Stimulated activated CD4-positive, alpha-beta T cell treated with anti-CD3 and anti-CD28 coated beads, TNF-alpha, amount 100 ng/mL, for 48 hours (primary cell): ENCODE data around the gene LRRC70.
"Not testable (repeated sequence)": the region's sequence is repeated elsewhere in the genome, so short reads cannot be mapped to it uniquely, and the experiment has no call there.

ENCODE experiments used
- DNase-seq, 3 donors: peaks; one replicate each; pipeline ENCODE4 v3.0.0-alpha.2; 2020; ENCODE audit warnings: low read depth in 3 of 3

LRRC70 gene, protein sequence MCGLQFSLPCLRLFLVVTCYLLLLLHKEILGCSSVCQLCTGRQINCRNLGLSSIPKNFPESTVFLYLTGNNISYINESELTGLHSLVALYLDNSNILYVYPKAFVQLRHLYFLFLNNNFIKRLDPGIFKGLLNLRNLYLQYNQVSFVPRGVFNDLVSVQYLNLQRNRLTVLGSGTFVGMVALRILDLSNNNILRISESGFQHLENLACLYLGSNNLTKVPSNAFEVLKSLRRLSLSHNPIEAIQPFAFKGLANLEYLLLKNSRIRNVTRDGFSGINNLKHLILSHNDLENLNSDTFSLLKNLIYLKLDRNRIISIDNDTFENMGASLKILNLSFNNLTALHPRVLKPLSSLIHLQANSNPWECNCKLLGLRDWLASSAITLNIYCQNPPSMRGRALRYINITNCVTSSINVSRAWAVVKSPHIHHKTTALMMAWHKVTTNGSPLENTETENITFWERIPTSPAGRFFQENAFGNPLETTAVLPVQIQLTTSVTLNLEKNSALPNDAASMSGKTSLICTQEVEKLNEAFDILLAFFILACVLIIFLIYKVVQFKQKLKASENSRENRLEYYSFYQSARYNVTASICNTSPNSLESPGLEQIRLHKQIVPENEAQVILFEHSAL

DNA sequence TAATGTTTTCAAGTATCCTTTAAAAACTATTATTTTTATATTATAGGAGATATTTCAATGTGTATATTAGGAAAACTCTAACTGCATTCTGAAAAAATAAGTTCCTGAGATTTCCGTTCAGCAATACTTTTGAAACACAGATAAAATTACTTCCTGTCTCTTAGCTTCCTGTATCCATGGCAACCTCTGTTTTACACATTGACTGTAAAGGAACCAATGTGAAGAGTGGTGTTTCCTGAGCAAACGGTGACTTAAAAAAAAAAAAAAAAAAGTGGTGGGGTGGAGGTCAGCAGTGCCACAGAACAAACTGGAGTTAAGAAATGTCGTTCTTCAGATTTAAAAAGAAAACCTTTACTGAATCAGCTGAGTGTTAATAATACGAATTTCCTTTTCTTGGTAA lies at the start of gene LRRC70:
TSS of gene LRRC70 (plus strand) at position 280 of the 400 bp plus-strand sequence. CDS start 620 bp downstream, outside the sequence.
- no peak for DNase-seq

DNA sequence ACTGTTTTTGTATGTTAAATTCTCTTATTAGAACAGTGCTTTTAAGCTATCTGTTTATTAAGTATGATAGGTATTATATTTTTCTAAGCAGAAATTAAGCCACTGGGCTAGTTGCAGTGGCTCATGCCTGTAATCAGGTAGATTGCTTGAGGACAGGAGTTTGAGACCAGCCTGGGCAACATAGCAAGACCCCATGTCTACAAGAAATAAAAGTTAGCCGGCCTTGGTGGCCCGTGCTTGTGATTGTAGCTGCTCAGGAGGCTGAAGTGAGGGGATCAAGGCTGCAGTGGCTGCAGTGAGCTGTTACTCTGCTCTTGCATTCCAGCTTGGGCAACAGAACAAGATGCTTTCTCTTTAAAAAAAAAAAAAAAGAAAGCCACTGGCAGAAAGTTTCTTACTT lies 45.0 kb upstream of the LRRC70 start:
- DNase-seq = no peak

- DNase-seq = no peak
Measured at GRCh38 chr5:62534461-62535236, 44.0 kb upstream of the LRRC70 start.

- DNase-seq = no peak
Measured at GRCh38 chr5:62536232-62536631, 42.4 kb upstream of the LRRC70 start.

DNA sequence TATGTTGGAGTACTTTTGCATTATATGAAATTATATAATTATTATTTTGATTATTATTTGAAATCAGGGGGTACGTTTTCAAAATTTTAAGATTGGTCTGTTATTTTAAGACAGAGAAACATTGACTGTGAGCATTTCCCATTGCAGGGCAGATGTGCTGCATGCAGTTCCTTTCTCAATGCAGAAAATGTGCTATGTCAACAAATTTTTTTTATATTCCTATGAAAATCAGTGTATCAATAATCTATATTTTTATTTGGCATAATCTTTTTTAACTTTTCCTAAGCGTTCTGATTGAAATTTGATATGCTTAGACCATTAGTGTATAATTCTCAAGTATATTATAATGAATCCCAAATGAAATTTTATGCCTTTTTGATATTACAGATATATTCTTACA lies 41.8 kb upstream of the LRRC70 start:
- DNase-seq = no peak

DNA sequence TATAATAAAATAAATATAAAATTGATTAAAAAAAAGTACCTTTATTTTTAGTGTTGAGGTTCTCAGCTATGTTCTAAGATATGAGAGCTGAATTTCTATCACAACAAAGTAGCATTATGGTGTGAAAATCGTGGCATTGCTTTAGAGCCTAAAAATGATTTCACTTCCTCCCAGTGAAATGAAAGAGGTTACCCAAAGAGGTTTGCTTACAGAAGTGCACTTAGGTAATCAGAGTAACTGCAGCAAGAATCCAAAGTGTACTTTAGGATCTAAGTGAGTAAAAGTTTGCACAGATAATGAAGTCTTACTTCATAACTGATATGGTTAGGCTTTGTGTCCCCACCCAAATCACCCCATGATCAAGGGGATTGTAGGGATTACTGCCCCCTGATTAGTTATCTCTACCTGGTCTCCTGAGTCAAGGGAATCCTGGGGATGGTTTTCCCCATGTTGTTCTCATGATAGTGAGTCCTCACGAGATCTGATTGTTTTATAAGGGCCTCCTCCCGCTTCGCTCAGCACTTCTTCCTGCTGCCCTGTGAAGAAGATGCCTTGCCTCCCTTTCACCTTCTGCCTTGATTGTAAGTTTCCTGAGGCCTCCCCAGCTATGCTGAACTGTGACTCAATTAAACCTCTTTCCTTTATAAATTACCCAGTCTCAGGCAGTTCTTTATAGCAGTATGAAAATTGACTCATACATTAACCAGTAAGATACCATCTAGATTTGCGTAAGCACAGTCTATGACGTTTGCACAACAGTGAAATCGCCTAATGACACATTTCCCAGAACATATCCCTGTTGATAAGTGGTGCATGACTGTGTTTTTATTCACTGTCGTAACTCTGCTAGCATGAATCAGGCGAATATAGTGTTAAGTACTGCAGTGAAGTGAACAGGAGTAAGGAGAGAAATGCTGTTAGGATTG lies 40.3 kb upstream of the LRRC70 start:
- DNase-seq = peak in 1 of 3 donors; percentile 5

DNA sequence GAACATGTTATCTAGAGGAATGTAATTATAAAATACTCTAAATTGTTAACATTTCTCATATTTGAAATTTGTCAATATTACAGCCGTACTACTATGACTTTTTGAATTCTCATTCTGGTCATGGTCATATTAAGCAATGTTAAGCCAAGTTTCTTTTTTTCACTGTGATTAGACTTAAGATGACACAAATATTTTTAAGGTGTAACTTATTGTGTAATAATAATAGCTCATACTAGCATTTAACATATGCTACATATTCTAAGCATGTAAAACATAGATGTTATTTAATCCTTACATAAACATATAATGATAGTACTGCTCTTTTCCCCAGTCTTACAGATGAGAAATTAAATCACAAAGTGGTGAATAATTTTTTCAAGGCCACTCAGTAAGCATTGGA lies 35.9 kb upstream of the LRRC70 start:
- no peak for DNase-seq

DNA sequence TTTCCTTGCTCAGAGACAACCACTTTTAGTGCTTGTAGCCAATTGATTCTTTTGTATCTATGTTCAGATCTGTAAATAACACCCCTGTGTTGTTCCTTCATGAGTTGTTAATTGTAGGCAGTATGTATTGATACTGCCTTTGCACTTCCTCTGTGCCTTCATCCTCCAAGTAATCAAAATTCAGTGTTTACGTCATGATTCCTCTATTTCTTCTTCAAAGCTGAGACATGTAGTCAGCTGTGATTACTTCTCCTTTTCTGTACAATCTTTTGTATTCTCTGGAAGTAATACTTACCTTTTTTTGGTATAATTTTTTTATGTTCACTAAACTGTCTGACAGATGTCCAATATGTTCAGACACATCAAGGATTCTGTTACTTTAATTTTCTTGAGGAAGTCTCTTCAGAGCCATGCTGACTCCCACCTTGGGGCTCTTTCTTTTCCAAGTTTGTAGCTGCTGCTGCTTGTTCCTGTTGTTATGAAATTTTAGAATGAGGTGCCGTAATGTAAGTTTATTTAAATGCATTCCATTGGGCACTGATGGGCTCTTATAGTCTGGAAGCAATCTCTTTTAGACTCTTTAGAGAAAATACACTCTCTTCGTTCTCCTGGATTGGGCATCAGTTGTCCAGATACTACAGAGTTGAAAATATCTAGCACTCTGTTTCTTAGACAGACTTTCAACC lies 30.5 kb upstream of the LRRC70 start:
- no peak for DNase-seq

DNA sequence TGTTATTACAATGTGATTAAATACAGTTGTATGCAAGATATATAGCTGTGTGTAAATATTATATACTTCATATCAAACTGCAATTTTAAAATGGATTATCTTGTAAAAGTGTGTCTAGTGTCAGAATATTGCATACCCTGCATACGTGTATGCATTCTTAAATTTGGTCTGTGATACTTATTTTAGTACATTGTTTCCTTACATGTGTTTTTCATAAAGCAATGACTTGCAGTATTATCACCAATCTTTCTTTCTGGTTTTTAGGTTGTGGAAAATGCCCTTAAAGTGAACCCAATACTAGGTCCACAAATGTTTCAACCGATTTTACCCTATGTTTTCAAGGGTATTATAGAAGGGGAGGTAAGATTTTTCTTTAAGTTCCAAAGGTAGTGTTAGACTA lies 28.5 kb upstream of the LRRC70 start:
- DNase-seq = no peak

GRCh38 chr5:62555930-62556329 lies 22.7 kb upstream of the LRRC70 start:
- no peak for DNase-seq

GRCh38 chr5:62558941-62559340 lies 19.7 kb upstream of the LRRC70 start:
- no peak for DNase-seq

- no peak for DNase-seq
Measured at GRCh38 chr5:62560786-62561185, 17.8 kb upstream of the LRRC70 start.

- DNase-seq = no peak
Measured at GRCh38 chr5:62561896-62562295, 16.7 kb upstream of the LRRC70 start.

GRCh38 chr5:62562867-62563266 lies 15.8 kb upstream of the LRRC70 start:
- DNase-seq = no peak

- DNase-seq = no peak
Measured at GRCh38 chr5:62564101-62564500, 14.5 kb upstream of the LRRC70 start.

GRCh38 chr5:62565740-62566139 lies 12.9 kb upstream of the LRRC70 start:
- DNase-seq = not testable (repeated sequence)

DNA sequence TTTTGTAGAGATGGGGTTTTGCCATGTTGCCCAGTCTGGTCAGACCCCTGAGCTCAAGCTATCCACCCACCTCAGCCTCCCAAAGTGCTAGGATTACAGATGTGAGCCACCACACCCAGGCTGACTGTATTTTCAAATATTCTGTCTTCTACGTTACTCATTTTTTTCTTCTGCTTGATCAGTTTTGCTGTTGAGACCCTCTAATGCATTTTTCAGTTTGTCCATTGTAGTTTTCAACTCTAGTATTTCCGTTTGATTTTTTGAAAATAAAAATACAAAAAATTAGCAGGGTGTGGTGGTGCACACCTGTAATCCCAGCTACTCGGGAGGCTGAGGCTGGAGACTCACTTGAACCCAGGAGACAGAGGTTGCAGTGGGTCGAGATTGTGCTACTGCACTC lies 10.5 kb upstream of the LRRC70 start:
- DNase-seq = no peak

- DNase-seq = no peak
Measured at GRCh38 chr5:62568800-62569432, 9.7 kb upstream of the LRRC70 start.

DNA sequence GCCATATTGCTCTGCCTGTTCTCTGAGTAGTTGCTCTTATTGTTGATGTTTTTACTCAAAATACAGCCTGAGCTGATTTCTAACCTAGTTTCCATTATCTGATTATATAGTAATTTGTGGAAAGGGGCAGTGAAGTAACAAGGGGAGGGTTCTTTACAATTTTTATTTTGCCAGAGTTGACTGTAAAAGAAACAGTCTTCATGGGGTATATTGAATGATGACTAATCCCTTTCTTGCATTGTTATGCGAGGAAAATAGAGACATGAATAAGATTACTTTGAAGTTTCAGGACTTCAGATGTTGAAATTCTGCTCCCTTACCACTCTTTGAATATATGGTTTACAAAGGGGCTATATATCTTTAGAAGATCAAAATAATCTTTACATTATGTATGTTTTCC lies 9.1 kb upstream of the LRRC70 start:
- DNase-seq = no peak

- DNase-seq = no peak
Measured at GRCh38 chr5:62572918-62573514, 5.6 kb upstream of the LRRC70 start.
